Heart left ventricle (tissue), 16 donors: ENCODE results near the gene HNRNPL. TPM values are rescaled to one million over a fixed set of nuclear protein-coding genes. Genes with fewer than 3 reads are reported as not detected.

Experiments used
- ATAC-seq, 4 donors: fragments of 200-7000 bp; cut with Tn5 transposase; one replicate each; pipeline ENCODE4 v1.9.1; 2020 to 2022; ENCODE audit warnings: moderate library complexity in 4 of 4, mild to moderate bottlenecking in 3 of 4, moderate number of reproducible peaks in 1 of 4
- DNase-seq, 5 donors: peaks; one replicate each; pipeline ENCODE4 v3.0.0-alpha.2; 2020
- H3K27ac ChIP-seq, 12 donors: fragments of 200-600 bp; sonication (generic) in 4 of 12; one replicate each; pipeline versions ENCODE4 v1.5.0 to v1.8.0; 2016 to 2022; ENCODE audit warnings: mild to moderate bottlenecking in 2 of 12
- H3K27me3 ChIP-seq, 9 donors: fragments of 200-600 bp; sonication (generic) in 2 of 9; one replicate each; pipeline versions ENCODE4 v1.5.1 to v1.8.0; 2016 to 2022; ENCODE audit warnings: mild to moderate bottlenecking in 3 of 9
- H3K36me3 ChIP-seq, 9 donors: fragments of 200-600 bp; sonication (generic) in 2 of 9; one replicate each; pipeline versions ENCODE4 v1.5.0 to v1.8.0; 2018 to 2022; ENCODE audit warnings: mild to moderate bottlenecking in 2 of 9
- H3K4me1 ChIP-seq, 12 donors: fragments of 200-600 bp; sonication (generic) in 4 of 12; one replicate each; pipeline versions ENCODE4 v1.5.0 to v1.8.0; 2016 to 2022; ENCODE audit warnings: mild to moderate bottlenecking in 3 of 12
- H3K4me3 ChIP-seq, 12 donors: fragments of 200-600 bp; sonication (generic) in 4 of 12; one replicate each; pipeline versions ENCODE4 v1.5.0 to v1.8.0; 2017 to 2022; ENCODE audit warnings: mild to moderate bottlenecking in 9 of 12, moderate library complexity in 4 of 12
- H3K9me3 ChIP-seq, 12 donors: fragments of 200-600 bp; sonication (generic) in 4 of 12; one replicate each; pipeline versions ENCODE4 v1.5.0 to v1.8.0; 2016 to 2022; ENCODE audit warnings: mild to moderate bottlenecking in 1 of 12
- POLR2A ChIP-seq, 2 donors: fragments of 450-650 bp; IDR thresholded peaks; one replicate each; pipeline ENCODE4 v1.6.1; 2017; ENCODE audit warnings: antibody characterized with exemption in 2 of 2, mild to moderate bottlenecking in 2 of 2, moderate library complexity in 2 of 2
- WGBS, 4 donors: extraction: QIAGEN DNeasy Blood & Tissue Kit in 2 of 4; methylation state at CpG; one replicate each; pipeline versions ENCODE4 v1.1.5 to v1.1.7; 2013 to 2018; 5-methylcytosine and 5-hydroxymethylcytosine counted together
- intact Hi-C, 10 donors: fragments of 100-400 bp; cut with DNase I; formaldehyde crosslinking; loops; one replicate each; pipeline versions ENCODE4 v1.11.1 to v1.14.2; 2022
- polyA plus RNA-seq, 2 donors: library from polyadenylated mRNA; stranded (reverse); fragments of 200-250 nt; gene quantifications; one replicate each; pipeline ENCODE4 v1.2.3, GENCODE V29; 2013
- total RNA-seq, 9 donors: library from RNA; depleted of rRNA in 2 of 9; stranded (reverse); fragments of >200 nt in 2 of 9; fragmentation: NEBNext Ultra II Directional in 3 of 9; extraction: Animal tissue kit (Norgen Biotek cat#: 25700) in 3 of 9; gene quantifications; one replicate each; pipeline versions ENCODE4 v1.1.0 to v1.2.4, GENCODE V29; 2016 to 2023
- TF ChIP-seq, protein P1 (sequence below), 12 donors: fragments of 200-600 bp; sonication (generic) in 4 of 12; IDR thresholded peaks; one replicate each; pipeline versions ENCODE4 v1.5.0 to v1.8.0; 2018 to 2022; ENCODE audit warnings: antibody characterized with exemption in 12 of 12, mild to moderate bottlenecking in 5 of 12
- donor health status: ischemic (EF 13 %, LVEDD 7.1; RV severe dilation, severe dysfunction).
- donor health status: healthy with polysubstance abuse.
- donor health status: DM: no; HTN: yes; CAD: no.
- donor health status: DM: no; HTN: no; CAD: no.
- donor health status: ischemic (EF 25% LVEDD 6.9; RV normal size, moderate dysfunction).
- donor health status: ischemic (EF 25% LVEDD 5.7; RV mildly dilated, moderate dysfunction).
- donor health status: healthy.
- donor health status: DM: yes; HTN: yes; CAD: no.
- donor health status: ischemic (EF 35%, LVEDD 5.7; RV mildly dilated, moderate dysfunction).
- donor health status: nonischemic (EF 11% LVEDD 7.7; RV severe dilation, severe dysfunction).
- donor health status: DM: yes; HTN: yes; CAD: no.
- donor health status: PGD.
- donor health status: ischemic (EF 29% LVEDD 5.4; RV normal size, mild dysfunction).
- donor health status: nonischemic (EF 23%, LVEDD 6.1; RV moderate dilation, normal function).

Gene HNRNPL
- total and polyA plus RNA-seq, 11 donors, result 93.6 to 256 (median 149) TPM

DNA sequence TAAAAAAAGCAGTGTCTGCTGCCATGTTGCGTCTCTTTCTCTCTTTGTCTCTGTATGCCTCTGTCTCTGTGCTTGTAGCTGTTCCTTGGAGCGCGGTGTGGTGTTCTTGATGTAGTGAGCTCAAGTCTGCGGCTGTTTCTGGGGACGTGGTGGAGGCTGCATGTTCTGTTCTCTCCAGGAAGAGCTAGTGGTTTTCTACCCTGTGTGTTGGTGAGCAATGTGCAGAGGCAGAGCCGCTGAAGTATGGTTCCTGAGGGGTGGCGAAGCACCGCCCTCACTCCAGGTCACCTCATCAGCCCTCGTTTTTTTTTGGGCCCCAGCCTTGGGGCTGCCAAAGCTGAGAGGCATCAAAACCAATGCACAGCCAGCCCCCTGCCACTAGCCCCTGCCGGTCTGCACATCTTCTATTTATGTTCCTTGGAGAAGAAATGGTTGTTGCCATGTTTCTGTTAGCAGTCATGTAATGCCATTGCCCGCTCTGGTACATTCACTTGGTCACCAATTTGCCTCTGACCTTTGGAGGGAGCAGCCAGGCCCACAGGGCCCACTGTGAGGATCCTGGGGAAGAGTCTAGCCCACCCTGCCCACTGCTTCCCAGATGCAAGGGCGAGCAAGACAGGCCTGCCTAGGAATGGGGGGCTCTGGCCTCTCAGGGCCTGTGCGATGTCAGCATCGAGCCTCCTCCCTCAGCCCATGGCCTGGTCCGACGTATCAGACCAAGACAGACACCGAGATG lies 7.2 kb downstream of the HNRNPL start:
- peak in 1 of 5 donors; percentile 8 for DNase-seq
- peak overlapping the region in 1 of 12 donors; percentile 37 for H3K27ac ChIP-seq
- TF ChIP-seq, protein P1, sequence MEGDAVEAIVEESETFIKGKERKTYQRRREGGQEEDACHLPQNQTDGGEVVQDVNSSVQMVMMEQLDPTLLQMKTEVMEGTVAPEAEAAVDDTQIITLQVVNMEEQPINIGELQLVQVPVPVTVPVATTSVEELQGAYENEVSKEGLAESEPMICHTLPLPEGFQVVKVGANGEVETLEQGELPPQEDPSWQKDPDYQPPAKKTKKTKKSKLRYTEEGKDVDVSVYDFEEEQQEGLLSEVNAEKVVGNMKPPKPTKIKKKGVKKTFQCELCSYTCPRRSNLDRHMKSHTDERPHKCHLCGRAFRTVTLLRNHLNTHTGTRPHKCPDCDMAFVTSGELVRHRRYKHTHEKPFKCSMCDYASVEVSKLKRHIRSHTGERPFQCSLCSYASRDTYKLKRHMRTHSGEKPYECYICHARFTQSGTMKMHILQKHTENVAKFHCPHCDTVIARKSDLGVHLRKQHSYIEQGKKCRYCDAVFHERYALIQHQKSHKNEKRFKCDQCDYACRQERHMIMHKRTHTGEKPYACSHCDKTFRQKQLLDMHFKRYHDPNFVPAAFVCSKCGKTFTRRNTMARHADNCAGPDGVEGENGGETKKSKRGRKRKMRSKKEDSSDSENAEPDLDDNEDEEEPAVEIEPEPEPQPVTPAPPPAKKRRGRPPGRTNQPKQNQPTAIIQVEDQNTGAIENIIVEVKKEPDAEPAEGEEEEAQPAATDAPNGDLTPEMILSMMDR (IDR thresholded peaks at IDR 0.05), result no peak
- TF ChIP-seq POLR2A (IDR thresholded peaks at IDR 0.05), result no peak

DNA sequence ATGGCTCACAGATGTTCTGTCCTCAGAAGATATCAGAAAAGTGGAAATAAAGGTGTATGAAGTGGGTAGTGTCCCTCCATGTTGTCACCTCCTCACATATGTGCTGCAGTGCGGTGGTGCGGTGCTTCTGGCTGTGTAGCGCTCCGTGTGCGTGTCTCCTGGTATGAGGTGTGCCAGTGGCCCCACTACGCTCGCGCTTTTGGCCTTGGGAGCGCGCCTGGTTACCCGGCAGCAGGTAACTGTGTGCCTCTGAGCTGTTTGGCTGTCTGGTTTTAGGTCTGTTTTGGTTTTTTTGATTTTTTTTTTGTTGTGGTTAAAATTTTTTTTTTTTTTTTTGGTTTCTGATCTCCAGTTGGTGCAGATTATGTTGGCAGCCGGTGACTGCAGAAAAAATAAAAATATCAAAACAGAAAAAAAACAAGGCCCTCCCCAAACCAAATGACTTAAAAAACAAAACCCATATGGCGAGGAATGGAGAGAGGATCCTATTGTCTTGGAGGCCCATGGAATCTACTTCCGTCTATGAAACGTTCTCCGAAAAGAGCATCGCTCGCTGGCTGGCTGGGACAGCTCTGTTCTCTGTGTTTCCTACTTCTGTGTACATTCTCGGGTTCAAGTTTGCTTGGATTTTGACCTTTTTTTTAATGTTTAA lies 7.9 kb downstream of the HNRNPL start:
- Histone ChIP-seq H3K27me3 (no peaks in the 10 kb centered on the region), H3K27ac (peak overlapping the region in 1 of 12 donors; percentile 37), H3K36me3 (peaks cover 10 to 100% (median 100%) of the 10 kb centered on the region in 9 donors), H3K4me1 (peaks cover 0 to 31% (median 19%) of the 10 kb centered on the region in 12 donors), H3K9me3 (no peaks in the 10 kb centered on the region), H3K4me3 (no peak overlapping the region)
- ATAC-seq (no peak), DNase-seq (no peak)
- intact Hi-C loops, result loop anchor here in 2 of 10 donors (10.0 kb wide), 2 partner anchors 107 to 217 kb away; no protein-coding TSS in a partner anchor
- TF ChIP-seq, protein P1 (IDR thresholded peaks at IDR 0.05), result no peak
- TF ChIP-seq POLR2A (IDR thresholded peaks at IDR 0.05), result no peak
- 94 to 96% (median 94%) methylated on average over 19 of the region's 19 CpGs for WGBS, 4 donors

More for the DNA sequence above, 7.2 kb downstream of the HNRNPL start:
- Histone ChIP-seq H3K4me3 (no peak overlapping the region), H3K27me3 (no peaks in the 10 kb centered on the region), H3K36me3 (peaks cover 8 to 100% (median 100%) of the 10 kb centered on the region in 9 donors), H3K9me3 (no peaks in the 10 kb centered on the region), H3K4me1 (peaks cover 0 to 38% (median 26%) of the 10 kb centered on the region in 12 donors)
- WGBS, 4 donors, result 83 to 88% (median 86%) methylated on average over 15 to 17 of the region's 17 CpGs
- intact Hi-C loops, result loop anchor here in 2 of 10 donors (10.0 kb wide), 2 partner anchors 108 to 218 kb away; no protein-coding TSS in a partner anchor
- no peak for ATAC-seq

DNA sequence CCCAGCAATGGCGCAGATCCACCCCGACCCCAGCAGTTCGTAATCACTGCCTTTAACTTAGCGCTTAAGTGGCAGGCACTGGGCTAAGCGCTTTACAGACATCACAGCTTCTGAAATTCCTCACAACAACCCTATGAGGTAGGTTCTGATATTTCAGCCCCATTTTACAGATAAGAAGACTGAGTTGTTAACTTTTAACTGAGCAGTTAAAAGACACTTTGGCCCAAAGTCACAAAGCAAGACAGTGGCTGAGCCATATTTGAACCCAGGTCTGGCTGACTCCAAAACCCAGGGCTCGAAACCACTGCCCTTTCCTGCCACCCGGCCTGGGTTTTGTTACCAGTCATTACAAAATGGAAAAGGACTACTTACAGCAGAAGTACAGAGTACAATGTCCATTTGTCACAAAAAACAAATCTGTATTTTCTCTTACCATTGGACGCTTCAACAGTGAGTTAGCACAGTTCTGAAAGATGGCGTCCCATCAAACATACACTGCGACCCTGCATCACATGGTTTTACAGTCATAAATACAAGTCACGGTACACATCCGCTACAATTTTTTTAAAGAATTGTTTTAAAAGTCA lies 8.5 kb downstream of the HNRNPL start:
- DNase-seq (no peak), ATAC-seq (no peak)
- no peak for TF ChIP-seq POLR2A (IDR thresholded peaks at IDR 0.05)
- TF ChIP-seq, protein P1 (IDR thresholded peaks at IDR 0.05), result no peak
- Histone ChIP-seq H3K36me3 (peaks cover 10 to 100% (median 100%) of the 10 kb centered on the region in 9 donors), H3K9me3 (no peaks in the 10 kb centered on the region), H3K27ac (peak overlapping the region in 2 of 12 donors; percentile 33 to 37), H3K4me3 (no peak overlapping the region), H3K4me1 (peaks cover 0 to 27% (median 13%) of the 10 kb centered on the region in 12 donors), H3K27me3 (no peaks in the 10 kb centered on the region)
- 88 to 94% (median 93%) methylated on average over 12 of the region's 12 CpGs for WGBS, 4 donors
- intact Hi-C loops, result loop anchor here in 2 of 10 donors (10.0 kb wide), 2 partner anchors 106 to 216 kb away; no protein-coding TSS in a partner anchor
